NT2/D1 (cell line): Measurements from ENCODE around the gene CKAP2L.

Source experiments
- SUZ12 ChIP-seq: IDR thresholded peaks from 2 replicates; pipeline ENCODE4 v1.6.1; 2011; ENCODE audit not compliant: insufficient read length, insufficient read depth; ENCODE audit errors: extremely low read depth
- YY1 ChIP-seq: IDR thresholded peaks from 2 replicates; pipeline ENCODE4 v1.6.1; 2011; ENCODE audit not compliant: insufficient read length, insufficient read depth

DNA sequence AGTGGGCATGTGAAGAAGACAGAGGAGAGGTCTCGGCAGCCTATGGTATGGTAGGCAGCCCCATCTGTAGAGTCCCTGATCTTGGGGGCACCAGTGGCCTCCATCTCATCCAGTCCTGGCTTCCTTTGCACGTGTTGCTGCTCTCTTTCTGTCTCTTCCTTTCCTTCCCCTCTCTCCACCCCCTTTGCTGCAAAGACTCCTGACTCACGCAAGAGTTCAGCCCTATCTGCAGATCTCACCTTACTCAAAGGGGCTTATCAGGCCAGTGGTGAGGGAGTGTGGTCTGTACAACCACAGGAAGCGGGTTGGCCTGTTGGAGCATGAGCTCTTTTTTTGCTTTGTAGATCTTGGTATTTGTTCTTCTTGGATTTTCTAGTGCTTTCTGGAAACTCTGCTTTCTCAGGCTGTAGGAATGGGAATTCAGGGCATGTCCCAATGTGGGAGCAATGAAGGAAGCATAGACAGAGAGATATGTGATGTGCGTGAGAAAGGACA, 58.2 kb downstream of the CKAP2L start:
- TF ChIP-seq SUZ12 (no peak), YY1 (no peak)
